ENCODE results near the gene BMP2. TPM values are rescaled to one million over a fixed set of nuclear protein-coding genes. Genes with fewer than 3 reads are reported as not detected.

Gene BMP2
- total and polyA plus RNA-seq, 2 of the 4 experiments (the other 2 are of a cell fraction), result 0.18 to 0.21 TPM

DNA sequence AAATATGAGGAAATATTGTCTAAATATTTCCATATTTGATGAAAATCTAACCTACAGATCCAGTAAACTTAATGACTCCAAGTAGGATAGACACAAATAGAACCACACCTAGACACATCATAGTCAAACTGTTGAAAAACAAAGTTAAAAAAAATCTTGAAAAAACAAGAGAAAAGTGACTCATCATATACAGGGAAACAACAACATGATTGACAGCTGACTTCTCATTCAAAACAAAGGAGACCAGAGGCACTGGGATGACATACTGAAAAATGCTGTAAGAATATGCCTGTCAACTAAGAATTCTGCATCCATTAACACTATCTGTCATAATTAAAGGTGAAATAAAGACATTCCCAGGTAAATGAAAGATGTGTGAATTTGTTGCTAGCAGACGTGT lies 38.8 kb downstream of the BMP2 start:
- Histone ChIP-seq H4K20me1 (ENCODE audit: insufficient read depth, low read length) (no peaks in the 10 kb centered on the region), H4K5ac (ENCODE audit: low read depth, low read length) (no peak overlapping the region), H3K79me1 (ENCODE audit: low read depth in 1 of 2, low read length in 2 of 2) (no peaks in the 10 kb centered on the region), H2BK15ac (ENCODE audit: low read depth, low read length) (no peak overlapping the region), H3K9ac (ENCODE audit: low read depth, low read length) (no peak overlapping the region), H3K23ac (ENCODE audit: low read depth, low read length) (no peak overlapping the region), H3K27ac (ENCODE audit: insufficient read depth, low read length) (no peak overlapping the region), H2BK5ac (ENCODE audit: low read depth, low read length, poor library complexity, severe bottlenecking) (no peak overlapping the region), H3K14ac (replicated peaks; ENCODE audit: low read depth, low read length) (no peak overlapping the region), H4K91ac (ENCODE audit: insufficient read depth, low read depth, low read length) (no peak overlapping the region), H2AK5ac (ENCODE audit: low read depth, low read length) (no peak overlapping the region), H2BK120ac (ENCODE audit: low read depth, low read length) (no peak overlapping the region), H3K18ac (ENCODE audit: low read depth, low read length) (no peak overlapping the region), H3K9me1 (ENCODE audit: insufficient read depth, low read length) (no peaks in the 10 kb centered on the region), H4K8ac (ENCODE audit: low read depth in 2 of 2, low read length in 2 of 2) (no peak overlapping the region), H2AFZ (replicated peaks; ENCODE audit: low read length, poor library complexity) (no peak overlapping the region), H3K56ac (ENCODE audit: extremely low read depth, insufficient read depth, low read length) (no peak overlapping the region), H3K36me3 (ENCODE audit: control insufficient read depth, insufficient read depth, low read length) (no peaks in the 10 kb centered on the region), H3K4me1 (ENCODE audit: control insufficient read depth, insufficient read depth, low read length) (no peaks in the 10 kb centered on the region), H3K9me3 (ENCODE audit: control insufficient read depth, insufficient read depth, low read length) (no peaks in the 10 kb centered on the region), H3K27me3 (ENCODE audit: control insufficient read depth, insufficient read depth, low read length) (no peaks in the 10 kb centered on the region), H3K4me2 (ENCODE audit: low read depth, low read length) (no peak overlapping the region), H3K4ac (ENCODE audit: low read depth, low read length) (no peak overlapping the region), H3K4me3 (ENCODE audit: insufficient read depth, low read depth, low read length) (no peak overlapping the region), H2BK20ac (ENCODE audit: low read depth, low read length) (no peak overlapping the region), H2AK9ac (replicated peaks; ENCODE audit: low read depth, low read length, poor library complexity) (no peak overlapping the region)
- ChIA-PET POLR2A (ENCODE audit: unreplicated experiment) (no interaction called here), CTCF (no interaction called here)
- no peak for DNase-seq
- no peak for TF ChIP-seq BHLHE40 (IDR thresholded peaks at IDR 0.05; ENCODE audit: low read depth, low read length)
- TF ChIP-seq SMC3 (IDR thresholded peaks at IDR 0.05; ENCODE audit: low read depth, low read length), result no peak
- TF ChIP-seq CHD1 (IDR thresholded peaks at IDR 0.05; ENCODE audit: low read depth, low read length), result no peak
- no peak for TF ChIP-seq MXI1 (IDR thresholded peaks at IDR 0.05; ENCODE audit: borderline replicate concordance, low read depth, low read length)
- in situ Hi-C loops (cut with MboI; ENCODE audit: low sequenced_read_pairs) (no loop called here), intact Hi-C loops (cut with micrococcal nuclease) (no loop called here), dilution Hi-C loops (cut with HindIII; ENCODE audit: low sequenced_read_pairs, unreplicated experiment) (no loop called here)
- BruUV-seq (replicated peaks), result no TSS peak
- ATAC-seq (ENCODE audit: low read depth), result no peak
- no CpG with 5 or more reads among the region's 1 CpG for WGBS, 2 experiments (ENCODE audit: extremely low coverage in 2 of 2, insufficient read length in 1 of 2)

All from IMR-90 (cell line).